HepG2 (cell line): ENCODE data around the gene AGER. TPM values are rescaled to one million over a fixed set of nuclear protein-coding genes. Genes with fewer than 3 reads are reported as not detected.

ENCODE experiments used
- ARNT2 ChIP-seq: sonication (generic); formaldehyde crosslinking; IDR thresholded peaks from 2 replicates; pipeline ENCODE4 v1.8.0; 2022; ENCODE audit warnings: mild to moderate bottlenecking, low read depth, missing genetic modification reagents, moderate library complexity
- FOXA1 ChIP-seq, 2 experiments: fragments of 450-650 bp in 1 of 2; sonication (generic) in 1 of 2; formaldehyde crosslinking in 1 of 2; IDR thresholded peaks; 2 replicates each; pipeline versions ENCODE4 v1.4.0 to v1.6.1; 2016 to 2020; ENCODE audit warnings: missing genetic modification reagents in 1 of 2
- FOXA3 ChIP-seq: IDR thresholded peaks from 2 replicates; pipeline ENCODE4 v1.6.1; 2016; ENCODE audit warnings: missing genetic modification reagents, missing compliant biosample characterization
- JUND ChIP-seq: sonication (generic); formaldehyde crosslinking; IDR thresholded peaks from 2 replicates; pipeline ENCODE4 v1.8.0; 2022; ENCODE audit warnings: mild to moderate bottlenecking, missing genetic modification reagents
- KMT2B ChIP-seq: IDR thresholded peaks from 2 replicates; pipeline ENCODE4 v1.6.1; 2016; ENCODE audit warnings: missing genetic modification reagents, missing compliant biosample characterization
- NFE2L1 ChIP-seq: sonication (generic); formaldehyde crosslinking; IDR thresholded peaks from 2 replicates; pipeline ENCODE4 v1.4.0; 2020; ENCODE audit warnings: missing genetic modification reagents, mild to moderate bottlenecking, borderline replicate concordance
- NFYB ChIP-seq: sonication (generic); formaldehyde crosslinking; IDR thresholded peaks from 2 replicates; pipeline ENCODE4 v1.4.0; 2020; ENCODE audit warnings: missing genetic modification reagents
- POLR2AphosphoS5 ChIP-seq: IDR thresholded peaks from 2 replicates; pipeline ENCODE4 v1.6.1; 2012; ENCODE audit warnings: low read depth, low read length
- SATB2 ChIP-seq: sonication (generic); formaldehyde crosslinking; IDR thresholded peaks from 2 replicates; pipeline ENCODE4 v1.5.0; 2020; ENCODE audit warnings: missing genetic modification reagents
- SRSF1 ChIP-seq: fragments of 200-400 bp; formaldehyde crosslinking; optimal IDR thresholded peaks from 2 replicates; pipeline ENCODE3; 2017; ENCODE audit warnings: mild to moderate bottlenecking, low read depth, low read length, moderate library complexity
- ZNF256 ChIP-seq: sonication (generic); formaldehyde crosslinking; conservative IDR thresholded peaks from 2 replicates; pipeline ENCODE4 v1.4.0; 2020; ENCODE audit warnings: missing genetic modification reagents
- ZNF335 ChIP-seq: sonication (generic); formaldehyde crosslinking; IDR thresholded peaks from 2 replicates; pipeline ENCODE4 v1.4.0; 2020; ENCODE audit warnings: missing genetic modification reagents
- ZNF34 ChIP-seq: sonication (generic); formaldehyde crosslinking; IDR thresholded peaks from 2 replicates; pipeline ENCODE4 v1.4.0; 2020; ENCODE audit warnings: mild to moderate bottlenecking, missing genetic modification reagents, borderline replicate concordance
- ZNF773 ChIP-seq: sonication (generic); formaldehyde crosslinking; IDR thresholded peaks from 2 replicates; pipeline ENCODE4 v1.4.0; 2020; ENCODE audit warnings: missing genetic modification reagents, borderline replicate concordance
- polyA plus RNA-seq, 8 experiments: library from polyadenylated mRNA; depleted of rRNA in 3 of 8; stranded (reverse) in 7 of 8; unstranded in 1 of 8; fragments of >200 nt; fragmentation: Illumina TruSeq in 4 of 8; extraction: Trizol in 4 of 8; gene quantifications; 2 replicates each; pipeline versions ENCODE4 v1.2.1 to v1.2.3, GENCODE V29; 2011 to 2016; ENCODE audit warnings: low read depth in 4 of 8, missing spikeins in 1 of 8, mixed read lengths in 1 of 8; ENCODE audit not compliant: insufficient read depth in 1 of 8
- total RNA-seq, 5 experiments: library from RNA; depleted of rRNA; stranded (reverse); fragments of >200 nt; fragmentation: Illumina TruSeq; extraction: Trizol; gene quantifications; 2 replicates each; pipeline ENCODE4 v1.2.3, GENCODE V29; 2016; ENCODE audit warnings: low read depth in 1 of 5
- TF ChIP-seq, protein P1 (sequence below): sonication (generic); formaldehyde crosslinking; conservative IDR thresholded peaks from 2 replicates; pipeline ENCODE4 v1.4.0; 2020; ENCODE audit warnings: missing genetic modification reagents
- TF ChIP-seq, protein P2 (sequence below): IDR thresholded peaks from 2 replicates; pipeline ENCODE4 v1.6.1; 2018; ENCODE audit warnings: missing genetic modification reagents, mild to moderate bottlenecking, missing compliant biosample characterization
- TF ChIP-seq, protein P3 (sequence below): sonication (generic); formaldehyde crosslinking; IDR thresholded peaks from 2 replicates; pipeline ENCODE4 v1.4.0; 2020; ENCODE audit warnings: mild to moderate bottlenecking, missing genetic modification reagents
- TF ChIP-seq, protein P4 (sequence below): sonication (generic); formaldehyde crosslinking; IDR thresholded peaks from 2 replicates; pipeline ENCODE4 v1.9.0; 2022; ENCODE audit warnings: low read depth, missing genetic modification reagents

AGER gene
- total and polyA plus RNA-seq, 2 of the 13 experiments (the other 11 are each of a cell fraction or from before 2014, with no cell fraction given) = 1.9 to 5.1 TPM

DNA sequence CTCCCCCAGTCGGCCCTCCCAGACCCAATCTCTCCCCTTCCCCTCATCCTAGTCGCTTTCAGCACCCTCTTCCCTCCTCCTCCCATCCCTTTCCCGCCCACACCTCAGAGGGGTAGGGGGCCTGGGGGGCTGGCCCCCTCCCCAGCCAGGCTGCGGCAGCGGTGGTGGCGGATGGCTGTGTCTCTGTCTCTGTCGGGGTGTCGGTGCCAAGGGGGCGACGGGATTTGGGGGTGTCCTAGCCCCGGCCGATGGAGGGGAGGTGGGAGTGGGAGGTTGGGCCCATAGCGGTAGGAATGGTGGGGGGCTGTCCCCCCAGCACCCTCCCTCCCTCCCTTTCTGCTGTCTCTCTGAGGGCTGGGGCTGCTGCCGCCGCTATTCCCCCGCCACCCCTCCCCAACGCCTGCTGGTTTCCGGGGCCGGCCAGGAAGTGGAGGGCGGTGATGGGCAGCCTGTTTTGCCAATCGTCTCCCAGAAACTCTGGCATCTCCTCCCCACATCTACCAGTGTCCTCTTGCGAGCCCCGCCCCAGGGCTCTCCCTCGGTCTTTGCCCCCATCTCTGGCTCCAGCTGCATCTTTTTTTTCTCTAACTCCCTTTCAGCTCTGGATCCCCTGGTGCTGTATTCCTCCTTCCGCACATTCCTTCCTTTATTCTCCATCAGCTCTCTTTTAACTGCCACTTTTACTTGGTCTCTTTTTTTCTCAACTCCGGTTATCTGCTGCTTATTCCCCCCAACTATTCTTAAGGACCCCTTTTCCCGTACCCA, 8.2 kb downstream of the AGER start, which contains the start of gene AGPAT1 (continued):
- TF ChIP-seq ARNT2 (CRISPR knock-in tag) (peak; percentile 81), NFYB (CRISPR knock-in tag) (peak; percentile 85), FOXA3 (peak; percentile 8; the same call in 1 of the 2 replicates), ZNF335 (CRISPR knock-in tag) (no peak; the same call in 1 of the 2 replicates), ZNF773 (CRISPR knock-in tag) (no peak), ZNF256 (CRISPR knock-in tag) (no peak), NFE2L1 (CRISPR knock-in tag) (no peak), POLR2AphosphoS5 (peak; percentile 91), SATB2 (CRISPR knock-in tag) (no peak), FOXA1 (IDR thresholded peaks at IDR 0.05) (no peak), FOXA1 (CRISPR knock-in tag; IDR thresholded peaks at IDR 0.05) (no peak), SRSF1 (peak; percentile 99), ZNF34 (CRISPR knock-in tag) (no peak), KMT2B (CRISPR knock-in tag) (peak; percentile 62; the same call in 1 of the 2 replicates), JUND (CRISPR knock-in tag) (no peak)
- TF ChIP-seq, protein P1, sequence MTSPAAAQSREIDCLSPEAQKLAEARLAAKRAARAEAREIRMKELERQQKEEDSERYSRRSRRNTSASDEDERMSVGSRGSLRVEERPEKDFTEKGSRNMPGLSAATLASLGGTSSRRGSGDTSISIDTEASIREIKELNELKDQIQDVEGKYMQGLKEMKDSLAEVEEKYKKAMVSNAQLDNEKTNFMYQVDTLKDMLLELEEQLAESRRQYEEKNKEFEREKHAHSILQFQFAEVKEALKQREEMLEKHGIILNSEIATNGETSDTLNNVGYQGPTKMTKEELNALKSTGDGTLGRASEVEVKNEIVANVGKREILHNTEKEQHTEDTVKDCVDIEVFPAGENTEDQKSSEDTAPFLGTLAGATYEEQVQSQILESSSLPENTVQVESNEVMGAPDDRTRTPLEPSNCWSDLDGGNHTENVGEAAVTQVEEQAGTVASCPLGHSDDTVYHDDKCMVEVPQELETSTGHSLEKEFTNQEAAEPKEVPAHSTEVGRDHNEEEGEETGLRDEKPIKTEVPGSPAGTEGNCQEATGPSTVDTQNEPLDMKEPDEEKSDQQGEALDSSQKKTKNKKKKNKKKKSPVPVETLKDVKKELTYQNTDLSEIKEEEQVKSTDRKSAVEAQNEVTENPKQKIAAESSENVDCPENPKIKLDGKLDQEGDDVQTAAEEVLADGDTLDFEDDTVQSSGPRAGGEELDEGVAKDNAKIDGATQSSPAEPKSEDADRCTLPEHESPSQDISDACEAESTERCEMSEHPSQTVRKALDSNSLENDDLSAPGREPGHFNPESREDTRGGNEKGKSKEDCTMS (CRISPR knock-in tag) = no peak
- TF ChIP-seq, protein P2, sequence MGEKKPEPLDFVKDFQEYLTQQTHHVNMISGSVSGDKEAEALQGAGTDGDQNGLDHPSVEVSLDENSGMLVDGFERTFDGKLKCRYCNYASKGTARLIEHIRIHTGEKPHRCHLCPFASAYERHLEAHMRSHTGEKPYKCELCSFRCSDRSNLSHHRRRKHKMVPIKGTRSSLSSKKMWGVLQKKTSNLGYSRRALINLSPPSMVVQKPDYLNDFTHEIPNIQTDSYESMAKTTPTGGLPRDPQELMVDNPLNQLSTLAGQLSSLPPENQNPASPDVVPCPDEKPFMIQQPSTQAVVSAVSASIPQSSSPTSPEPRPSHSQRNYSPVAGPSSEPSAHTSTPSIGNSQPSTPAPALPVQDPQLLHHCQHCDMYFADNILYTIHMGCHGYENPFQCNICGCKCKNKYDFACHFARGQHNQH (CRISPR knock-in tag) = peak; percentile 58; the same call in 1 of the 2 replicates
- TF ChIP-seq, protein P3, sequence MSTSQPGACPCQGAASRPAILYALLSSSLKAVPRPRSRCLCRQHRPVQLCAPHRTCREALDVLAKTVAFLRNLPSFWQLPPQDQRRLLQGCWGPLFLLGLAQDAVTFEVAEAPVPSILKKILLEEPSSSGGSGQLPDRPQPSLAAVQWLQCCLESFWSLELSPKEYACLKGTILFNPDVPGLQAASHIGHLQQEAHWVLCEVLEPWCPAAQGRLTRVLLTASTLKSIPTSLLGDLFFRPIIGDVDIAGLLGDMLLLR (CRISPR knock-in tag) = no peak
- TF ChIP-seq, protein P4, sequence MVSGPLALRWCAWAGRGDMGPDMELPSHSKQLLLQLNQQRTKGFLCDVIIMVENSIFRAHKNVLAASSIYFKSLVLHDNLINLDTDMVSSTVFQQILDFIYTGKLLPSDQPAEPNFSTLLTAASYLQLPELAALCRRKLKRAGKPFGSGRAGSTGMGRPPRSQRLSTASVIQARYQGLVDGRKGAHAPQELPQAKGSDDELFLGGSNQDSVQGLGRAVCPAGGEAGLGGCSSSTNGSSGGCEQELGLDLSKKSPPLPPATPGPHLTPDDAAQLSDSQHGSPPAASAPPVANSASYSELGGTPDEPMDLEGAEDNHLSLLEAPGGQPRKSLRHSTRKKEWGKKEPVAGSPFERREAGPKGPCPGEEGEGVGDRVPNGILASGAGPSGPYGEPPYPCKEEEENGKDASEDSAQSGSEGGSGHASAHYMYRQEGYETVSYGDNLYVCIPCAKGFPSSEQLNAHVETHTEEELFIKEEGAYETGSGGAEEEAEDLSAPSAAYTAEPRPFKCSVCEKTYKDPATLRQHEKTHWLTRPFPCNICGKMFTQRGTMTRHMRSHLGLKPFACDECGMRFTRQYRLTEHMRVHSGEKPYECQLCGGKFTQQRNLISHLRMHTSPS (CRISPR knock-in tag) = 0 out of 2 replicates have a peak, but pooled peaks have one; percentile 25
